Measurements from ENCODE around the gene BDP1. TPM values are rescaled to one million over a fixed set of nuclear protein-coding genes. Genes with fewer than 3 reads are reported as not detected.
"Not testable (repeated sequence)": the region's sequence is repeated elsewhere in the genome, so short reads cannot be mapped to it uniquely, and the experiment has no call there.

BDP1 gene
- 49.7 TPM for polyA plus RNA-seq (ENCODE audit: insufficient read length)
- long read RNA-seq, donor 1, partial matches to known transcripts: 5 of 5 reads
- long read RNA-seq, donor 1, other reads (novel, unspliced or antisense): 0 of 5 reads
- long read RNA-seq, donor 2, partial matches to known transcripts: 19 of 22 reads
- long read RNA-seq, donor 2, other reads (novel, unspliced or antisense): 0 of 22 reads
- long read RNA-seq, donor 3, partial matches to known transcripts: 15 of 17 reads
- long read RNA-seq, donor 3, other reads (novel, unspliced or antisense): 0 of 17 reads
- long read RNA-seq, donor 4: 0 reads
- long read RNA-seq, donor 5, partial matches to known transcripts: 29 of 30 reads
- long read RNA-seq, donor 5, other reads (novel, unspliced or antisense): 0 of 30 reads
- long read RNA-seq, donor 6, partial matches to known transcripts: 7 of 7 reads
- long read RNA-seq, donor 6, other reads (novel, unspliced or antisense): 0 of 7 reads
- long read RNA-seq, donor 7, partial matches to known transcripts: 21 of 24 reads
- long read RNA-seq, donor 7, other reads (novel, unspliced or antisense): 0 of 24 reads
- long read RNA-seq, donor 8: 0 reads

GRCh38 chr5:71455427-71456361 lies at the start of gene BDP1:
TSS of gene BDP1 (plus strand) at chr5:71455651. CDS start at chr5:71455878, 227 bp downstream.
- DNase-seq: peak; percentile 97

GRCh38 chr5:71410088-71410487 lies 45.4 kb upstream of the BDP1 start:
- DNase-seq: not testable (repeated sequence)

- not testable (repeated sequence) for DNase-seq
Measured at GRCh38 chr5:71415626-71416025, 39.8 kb upstream of the BDP1 start.

GRCh38 chr5:71418026-71418425 lies 37.4 kb upstream of the BDP1 start:
- DNase-seq: not testable (repeated sequence)

GRCh38 chr5:71421278-71421677 lies 34.2 kb upstream of the BDP1 start:
- DNase-seq: not testable (repeated sequence)

GRCh38 chr5:71423896-71424295 lies 31.6 kb upstream of the BDP1 start:
- DNase-seq: not testable (repeated sequence)

GRCh38 chr5:71426686-71427474 lies 28.6 kb upstream of the BDP1 start:
- DNase-seq: not testable (repeated sequence)

GRCh38 chr5:71432410-71432809 lies 23.0 kb upstream of the BDP1 start:
- DNase-seq: not testable (repeated sequence)

GRCh38 chr5:71434825-71435224 lies 20.6 kb upstream of the BDP1 start:
- not testable (repeated sequence) for DNase-seq

GRCh38 chr5:71441564-71441963 lies 13.9 kb upstream of the BDP1 start:
- DNase-seq: not testable (repeated sequence)

GRCh38 chr5:71443891-71444290 lies 11.6 kb upstream of the BDP1 start:
- DNase-seq: not testable (repeated sequence)

- DNase-seq: not testable (repeated sequence)
Measured at GRCh38 chr5:71445015-71445414, 10.4 kb upstream of the BDP1 start.

GRCh38 chr5:71445523-71446152 lies 9.8 kb upstream of the BDP1 start:
- not testable (repeated sequence) for DNase-seq

GRCh38 chr5:71446540-71447216 lies 8.8 kb upstream of the BDP1 start:
- not testable (repeated sequence) for DNase-seq

- peak; percentile 31 for DNase-seq
Measured at GRCh38 chr5:71447218-71447808, 8.1 kb upstream of the BDP1 start.

GRCh38 chr5:71452876-71453275 lies 2.6 kb upstream of the BDP1 start:
- DNase-seq: no peak

GRCh38 chr5:71454913-71455312 lies 538 bp upstream of the BDP1 start:
- no peak for DNase-seq

- DNase-seq: no peak
Measured at GRCh38 chr5:71456362-71456743, 902 bp downstream of the BDP1 start.

- no peak for DNase-seq
Measured at GRCh38 chr5:71457106-71457505, 1.7 kb downstream of the BDP1 start.

- no peak for DNase-seq
Measured at GRCh38 chr5:71460693-71461092, 5.2 kb downstream of the BDP1 start.

All from left kidney (tissue), 8 donors.